HepG2 (cell line): ENCODE data around the gene EIF4G2. TPM values are rescaled to one million over a fixed set of nuclear protein-coding genes. Genes with fewer than 3 reads are reported as not detected.
A peak's percentile ranks its signal among the peaks of the same experiment; 100 is the strongest.

ENCODE experiments used
- ATAC-seq: fragments of 200-7000 bp; cut with Tn5 transposase; 3 replicates; pipeline ENCODE4 v1.9.1; 2020; ENCODE audit warnings: mild to moderate bottlenecking, moderate library complexity
- BruUV-seq: library from RNA; stranded (reverse); fragments of 400-500 nt; replicated peaks from 2 replicates; lab custom pipeline; 2021; lab: Mats Ljungman, UMichigan
- CTCF ChIA-PET: fragments of 300-600 bp; formaldehyde crosslinking; extraction: SDS; loops from one replicate; lab custom pipeline; 2021; ENCODE audit warnings: low total read pairs, inconsistent platforms, low intra/inter-chr PET ratio; lab: Yijun Ruan, JAX
- POLR2A ChIA-PET: fragments of 350-600 bp; sonication (Branson Sonifier 250); formaldehyde crosslinking; loops from one replicate; lab custom pipeline; 2020; ENCODE audit warnings: antibody characterized with exemption, inconsistent platforms; lab: Yijun Ruan, JAX
- DNase-seq: peaks from one replicate; pipeline ENCODE4 v3.0.0-alpha.2; 2015; ENCODE audit warnings: low spot score
- FAIRE-seq: peaks from 3 replicates; lab custom pipeline; 2011; peaks lifted over from hg19 to GRCh38; lab: Jason Lieb, UNC
- H2AFZ ChIP-seq: one replicate; pipeline ENCODE4 v1.6.1; 2011; ENCODE audit warnings: low read length, inconsistent platforms
- H3K27ac ChIP-seq: fragments of 300-600 bp; 3 replicates; pipeline ENCODE4 v1.8.0; 2011; ENCODE audit warnings: mixed run types, mild to moderate bottlenecking, mixed read lengths, low read length, inconsistent platforms; ENCODE audit not compliant: insufficient read depth; ENCODE audit errors: extremely low read length
- H3K27me3 ChIP-seq, 2 experiments: fragments of 200-600 bp in 1 of 2; 2 replicates in 1 of 2; 3 replicates in 1 of 2; pipeline versions ENCODE4 v1.6.0 to v1.8.0; 2011; ENCODE audit warnings: low read length in 2 of 2, mild to moderate bottlenecking in 2 of 2, moderate library complexity in 2 of 2, inconsistent platforms in 1 of 2; ENCODE audit not compliant: insufficient read depth in 2 of 2, control insufficient read depth in 1 of 2
- H3K36me3 ChIP-seq, 2 experiments: fragments of 200-600 bp in 1 of 2; replicated peaks in 1 of 2; 2 replicates in 1 of 2; 3 replicates in 1 of 2; pipeline versions ENCODE4 v1.5.1 to v1.8.0; 2011; ENCODE audit warnings: low read length in 2 of 2, inconsistent platforms in 1 of 2; ENCODE audit not compliant: insufficient read depth in 2 of 2, control insufficient read depth in 1 of 2
- H3K4me1 ChIP-seq: 2 replicates; pipeline ENCODE4 v1.5.1; 2012; ENCODE audit warnings: low read length, inconsistent platforms; ENCODE audit not compliant: insufficient read depth
- H3K4me2 ChIP-seq: 2 replicates; pipeline ENCODE4 v1.6.0; 2011; ENCODE audit warnings: low read depth, low read length, inconsistent platforms
- H3K4me3 ChIP-seq, 3 experiments: fragments of 200-600 bp in 1 of 3; sonication (generic), shearing (Covaris generic) in 1 of 3; replicated peaks in 1 of 3; 2 replicates each; pipeline ENCODE4 v1.5.1; 2011 to 2016; ENCODE audit warnings: low read length in 3 of 3, inconsistent platforms in 2 of 3, low read depth in 2 of 3, mild to moderate bottlenecking in 2 of 3, control low read depth in 1 of 3, mixed read lengths in 1 of 3; ENCODE audit not compliant: insufficient read depth in 1 of 3
- H3K79me2 ChIP-seq: one replicate; pipeline ENCODE4 v1.6.1; 2011; ENCODE audit warnings: low read length, inconsistent platforms; ENCODE audit not compliant: insufficient read depth
- H3K9ac ChIP-seq: 2 replicates; pipeline ENCODE4 v1.6.0; 2011; ENCODE audit warnings: mild to moderate bottlenecking, low read depth, low read length, inconsistent platforms; ENCODE audit not compliant: insufficient read depth
- H3K9me3 ChIP-seq: 2 replicates; pipeline ENCODE4 v1.5.1; 2012; ENCODE audit warnings: mild to moderate bottlenecking, low read length
- H4K20me1 ChIP-seq: 2 replicates; pipeline ENCODE4 v1.6.0; 2011; ENCODE audit warnings: inconsistent platforms, mild to moderate bottlenecking, low read length, moderate library complexity; ENCODE audit not compliant: insufficient read depth
- BCLAF1 ChIP-seq: fragments of 450-650 bp; IDR thresholded peaks from 2 replicates; pipeline ENCODE4 v1.6.1; 2017; ENCODE audit warnings: mild to moderate bottlenecking
- CREB3 ChIP-seq: sonication (generic); formaldehyde crosslinking; IDR thresholded peaks from 2 replicates; pipeline ENCODE4 v1.5.0; 2020; ENCODE audit warnings: missing genetic modification reagents
- DZIP1 ChIP-seq: sonication (generic); formaldehyde crosslinking; IDR thresholded peaks from 2 replicates; pipeline ENCODE4 v1.5.0; 2020; ENCODE audit warnings: mild to moderate bottlenecking, missing genetic modification reagents
- FOXJ3 ChIP-seq: sonication (generic); formaldehyde crosslinking; IDR thresholded peaks from 2 replicates; pipeline ENCODE4 v1.4.0; 2020; ENCODE audit warnings: missing genetic modification reagents, mild to moderate bottlenecking, borderline replicate concordance
- IKZF1 ChIP-seq: fragments of 450-650 bp; IDR thresholded peaks from 2 replicates; pipeline ENCODE4 v1.7.1; 2016
- KDM6A ChIP-seq: IDR thresholded peaks from 2 replicates; pipeline ENCODE4 v1.6.1; 2016; ENCODE audit warnings: low read depth
- MXD4 ChIP-seq: IDR thresholded peaks from 2 replicates; pipeline ENCODE4 v1.6.1; 2016; ENCODE audit warnings: mild to moderate bottlenecking, missing biosample characterization, missing genetic modification reagents
- NR2C2 ChIP-seq: sonication (generic); formaldehyde crosslinking; IDR thresholded peaks from 2 replicates; pipeline ENCODE4 v1.4.0; 2020; ENCODE audit warnings: missing genetic modification reagents, mild to moderate bottlenecking, moderate library complexity, borderline replicate concordance
- U2AF1 ChIP-seq: fragments of 200-400 bp; formaldehyde crosslinking; optimal IDR thresholded peaks from 2 replicates; pipeline ENCODE3; 2017; ENCODE audit warnings: mild to moderate bottlenecking, low read depth, low read length
- ZNF224 ChIP-seq: sonication (generic); formaldehyde crosslinking; IDR thresholded peaks from 2 replicates; pipeline ENCODE4 v1.5.0; 2020; ENCODE audit warnings: mild to moderate bottlenecking, missing genetic modification reagents
- ZNF33B ChIP-seq: sonication (generic); formaldehyde crosslinking; IDR thresholded peaks from 2 replicates; pipeline ENCODE4 v1.5.1; 2020; ENCODE audit warnings: mild to moderate bottlenecking, missing genetic modification reagents
- ZNF451 ChIP-seq: sonication (generic); formaldehyde crosslinking; IDR thresholded peaks from 2 replicates; pipeline ENCODE4 v1.5.0; 2020; ENCODE audit warnings: mild to moderate bottlenecking, missing genetic modification reagents
- ZNF616 ChIP-seq: sonication (generic); formaldehyde crosslinking; IDR thresholded peaks from 2 replicates; pipeline ENCODE4 v1.5.0; 2020; ENCODE audit warnings: low read depth, mild to moderate bottlenecking, missing genetic modification reagents
- ZSCAN21 ChIP-seq: sonication (generic); formaldehyde crosslinking; IDR thresholded peaks from 2 replicates; pipeline ENCODE4 v1.8.0; 2022; ENCODE audit warnings: mild to moderate bottlenecking, missing genetic modification reagents, moderate library complexity, borderline replicate concordance
- ZZZ3 ChIP-seq: sonication (generic); formaldehyde crosslinking; IDR thresholded peaks from 2 replicates; pipeline ENCODE4 v1.4.0; 2020; ENCODE audit warnings: missing genetic modification reagents, mild to moderate bottlenecking, borderline replicate concordance
- WGBS: methylation state at CpG from one replicate; pipeline ENCODE4 v1.1.6; 2017; ENCODE audit warnings: low lambda C conversion rate; 5-methylcytosine and 5-hydroxymethylcytosine counted together
- in situ Hi-C: cut with HindIII; loops from 2 replicates; pipeline ENCODE4 v1.10.0; 2017; ENCODE audit warnings: low pct_unique_long_range_greater_than_20kb; ENCODE audit not compliant: extremely low pct_ligation_motif_present
- intact Hi-C: fragments of 100-400 bp; cut with micrococcal nuclease; formaldehyde crosslinking; loops from one replicate; pipeline ENCODE4 v1.10.0; 2022; ENCODE audit not compliant: unreplicated experiment
- polyA plus RNA-seq, 8 experiments: library from polyadenylated mRNA; depleted of rRNA in 3 of 8; stranded (reverse) in 7 of 8; unstranded in 1 of 8; fragments of >200 nt; fragmentation: Illumina TruSeq in 4 of 8; extraction: Trizol in 4 of 8; gene quantifications; 2 replicates each; pipeline versions ENCODE4 v1.2.1 to v1.2.3, GENCODE V29; 2011 to 2016; ENCODE audit warnings: low read depth in 4 of 8, missing spikeins in 1 of 8, mixed read lengths in 1 of 8; ENCODE audit not compliant: insufficient read depth in 1 of 8
- total RNA-seq, 5 experiments: library from RNA; depleted of rRNA; stranded (reverse); fragments of >200 nt; fragmentation: Illumina TruSeq; extraction: Trizol; gene quantifications; 2 replicates each; pipeline ENCODE4 v1.2.3, GENCODE V29; 2016; ENCODE audit warnings: low read depth in 1 of 5

EIF4G2 gene
- total and polyA plus RNA-seq, 2 of the 13 experiments (the other 11 are each of a cell fraction or from before 2014, with no cell fraction given): 362 to 546 TPM

GRCh38 chr11:10809373-10810160 lies 841 bp upstream of the EIF4G2 start (continued):
- no peak for TF ChIP-seq FOXJ3 (CRISPR knock-in tag)

- Histone ChIP-seq H3K4me2 (peak overlapping the region; percentile 76), H3K27ac (peak overlapping the region; percentile 96), H3K4me1 (peaks cover 45% of the 10 kb centered on the region), H4K20me1 (peaks cover 3% of the 10 kb centered on the region; the same call in 1 of the 2 replicates), H3K9ac (peak overlapping the region; percentile 99), H2AFZ (no peak overlapping the region), H3K36me3 (peaks cover 11 to 39% of the 10 kb centered on the region in 2 experiments), H3K79me2 (peaks cover 46% of the 10 kb centered on the region), H3K4me3 (peak overlapping the region; percentile 88 to 99 (median 96)), H3K9me3 (no peaks in the 10 kb centered on the region), H3K27me3 (no peaks in the 10 kb centered on the region; a peak in 1 of 5 replicates)
- in situ Hi-C loops: loop anchor here (5.0 kb wide), 1 partner anchor 49 kb away; the partner anchor contains the start of gene ZBED5
- ATAC-seq (peak; percentile 11), DNase-seq (no peak), FAIRE-seq (no peak)
- ChIA-PET CTCF (no interaction called here), POLR2A (interaction anchor here (0.8 to 4.5 kb wide), 29 partner anchors 10 to 1844 kb away, joined by 3 to 130 read pairs (median 7); partner anchors contain the start of genes CTR9, TMEM9B, USP47 and WEE1)
- WGBS: 0% methylated on average over 6 of the region's 36 CpGs
- BruUV-seq: no TSS peak
- intact Hi-C loops: loop anchor here (2.0 to 5.0 kb wide), 3 partner anchors 51 to 521 kb away; partner anchors contain the start of gene ZBED5
- TF ChIP-seq BCLAF1: no peak
- 0 out of 2 replicates have a peak, but pooled peaks have one; percentile 30 for TF ChIP-seq ZNF616
- no peak for TF ChIP-seq ZNF451 (CRISPR knock-in tag)
- no peak for TF ChIP-seq MXD4 (CRISPR knock-in tag)
- no peak for TF ChIP-seq IKZF1
- TF ChIP-seq KDM6A (CRISPR knock-in tag): no peak
- TF ChIP-seq NR2C2: no peak
- TF ChIP-seq DZIP1 (CRISPR knock-in tag): no peak
- 0 out of 2 replicates have a peak, but pooled peaks have one; percentile 14 for TF ChIP-seq ZZZ3 (CRISPR knock-in tag)
- no peak for TF ChIP-seq U2AF1
- 0 out of 2 replicates have a peak, but pooled peaks have one; percentile 14 for TF ChIP-seq ZNF33B (CRISPR knock-in tag)
- no peak for TF ChIP-seq ZNF224 (CRISPR knock-in tag)
- no peak for TF ChIP-seq CREB3 (CRISPR knock-in tag)
- 0 out of 2 replicates have a peak, but pooled peaks have one; percentile 4 for TF ChIP-seq ZSCAN21 (CRISPR knock-in tag)
Measured at GRCh38 chr11:10808235-10808552, 532 bp downstream of the EIF4G2 start.
